ENCODE results near the gene TDRD6. TPM values are rescaled to one million over a fixed set of nuclear protein-coding genes. Genes with fewer than 3 reads are reported as not detected.

Gene TDRD6
- total RNA-seq, 1 experiment from 2014 or later, result 0.02 TPM

GRCh38 chr6:46719099-46719498 is 31.4 kb downstream of the TDRD6 start:
- Mint-ChIP-seq H3K4me3 (no peak overlapping the region), H3K36me3 (ENCODE audit: insufficient read depth in 1 of 3, low read depth in 3 of 3) (no peaks in the 10 kb centered on the region; a peak in 1 of 7 replicates), H3K9me3 (no peaks in the 10 kb centered on the region), H3K4me1 (no peaks in the 10 kb centered on the region), H3K27ac (no peak overlapping the region), H3K27me3 (ENCODE audit: low read depth) (peaks cover 5% of the 10 kb centered on the region)
- no peak for DNase-seq
- H2BK12ac ChIP-seq (ENCODE audit: insufficient read length, low read depth, low read length), result no peak overlapping the region
- no peaks in the 10 kb centered on the region for H3K23me2 ChIP-seq (ENCODE audit: insufficient read length, low read depth, low read length, poor library complexity, severe bottlenecking)
- WGBS (ENCODE audit: extremely low coverage, insufficient read length, low lambda C conversion rate), result no CpG with 5 or more reads among the region's 1 CpG
- no peak overlapping the region for H3K56ac ChIP-seq (ENCODE audit: insufficient read length, low read depth, low read length)
- H3K14ac ChIP-seq (ENCODE audit: insufficient read depth, low read length), result no peak overlapping the region
- no peaks in the 10 kb centered on the region for H3K79me2 ChIP-seq (ENCODE audit: insufficient read depth, low read length)
- H2BK5ac ChIP-seq (ENCODE audit: insufficient read length, low read length), result no peak overlapping the region
- no peaks in the 10 kb centered on the region for H3K9me3 ChIP-seq (ENCODE audit: control insufficient read depth, low read depth, low read length)
- H2BK120ac ChIP-seq (ENCODE audit: low read depth, low read length, poor library complexity, severe bottlenecking), result no peak overlapping the region
- no peak overlapping the region for H4K8ac ChIP-seq (replicated peaks; ENCODE audit: insufficient read length, low read depth, low read length)
- no peak overlapping the region for H4K5ac ChIP-seq (ENCODE audit: insufficient read length, low read depth, low read length)
- H3T11ph ChIP-seq (ENCODE audit: low read length), result no peak overlapping the region
- H2BK15ac ChIP-seq (ENCODE audit: low read depth, low read length), result no peak overlapping the region
- no peaks in the 10 kb centered on the region for H3K27me3 ChIP-seq (ENCODE audit: insufficient read depth, low read length)
- H3K4ac ChIP-seq (ENCODE audit: low read depth, low read length), result no peak overlapping the region
- H2BK20ac ChIP-seq (ENCODE audit: low read depth, low read length, poor library complexity, severe bottlenecking), result no peak overlapping the region
- H4K20me1 ChIP-seq (ENCODE audit: control insufficient read depth, insufficient read depth, insufficient read length), result no peaks in the 10 kb centered on the region
- H3K23ac ChIP-seq (ENCODE audit: insufficient read length, low read depth, low read length), result no peak overlapping the region
- no peaks in the 10 kb centered on the region for H3K79me1 ChIP-seq (ENCODE audit: insufficient read depth, low read depth, low read length, poor library complexity, severe bottlenecking)
- H2AFZ ChIP-seq (ENCODE audit: low read length), result no peak overlapping the region
- H2AK5ac ChIP-seq (ENCODE audit: insufficient read length, low read length), result no peak overlapping the region
- no peak overlapping the region for H4K91ac ChIP-seq (ENCODE audit: insufficient read length, low read depth, low read length)
- H3K9ac ChIP-seq (ENCODE audit: extremely low read depth, insufficient read length, low read length), result no peak overlapping the region
- H3K27ac ChIP-seq (ENCODE audit: insufficient read length, low read depth, low read length), result no peak overlapping the region
- no peak for TF ChIP-seq CTCF (conservative IDR thresholded peaks at IDR 0.05)
- no peaks in the 10 kb centered on the region for H3K4me1 ChIP-seq (ENCODE audit: insufficient read depth, low read length)
- H3K18ac ChIP-seq (ENCODE audit: insufficient read length, low read depth, low read length), result no peak overlapping the region
- H3K4me2 ChIP-seq (ENCODE audit: insufficient read depth, insufficient read length, low read length), result no peak overlapping the region
